ENCODE results near the gene GPR35.
A peak's percentile ranks its signal among the peaks of the same experiment; 100 is the strongest.

GRCh38 chr2:240584486-240585031, 40.7 kb upstream of the GPR35 start:
- TF ChIP-seq CTCF (IDR thresholded peaks at IDR 0.05 in 4 of 5, conservative IDR thresholded peaks at IDR 0.05 in 1 of 5): no peak
- peak in 1 of 2 donors; percentile 31 for TF ChIP-seq POLR2A (IDR thresholded peaks at IDR 0.05)

All from gastrocnemius medialis (tissue), 4 donors.